IMR-90 (cell line): ENCODE measurements around the gene EDN2. TPM values are rescaled to one million over a fixed set of nuclear protein-coding genes. Genes with fewer than 3 reads are reported as not detected.

Source experiments
- ATAC-seq: fragments of 200-7000 bp; cut with Tn5 transposase; 2 replicates; pipeline ENCODE4 v1.9.1; 2020; ENCODE audit warnings: low read depth, mild to moderate bottlenecking, moderate library complexity
- BruUV-seq: library from RNA; stranded (reverse); fragments of 400-500 nt; replicated peaks from 2 replicates; lab custom pipeline; 2021; lab: Mats Ljungman, UMichigan
- CTCF ChIA-PET: fragments of 300-600 bp; formaldehyde crosslinking; extraction: SDS; loops from one replicate; lab custom pipeline; 2021; ENCODE audit warnings: antibody characterized with exemption; lab: Yijun Ruan, JAX
- POLR2A ChIA-PET: fragments of 300-600 bp; sonication (Branson Sonifier 250); formaldehyde crosslinking; loops from one replicate; lab custom pipeline; 2022; ENCODE audit warnings: antibody characterized with exemption; ENCODE audit not compliant: unreplicated experiment; lab: Charles Lee
- DNase-seq: peaks from one replicate; pipeline ENCODE4 v3.0.0; 2013
- H2AFZ ChIP-seq: replicated peaks from 2 replicates; pipeline ENCODE3; 2013; ENCODE audit warnings: low read length, mild to moderate bottlenecking; ENCODE audit not compliant: poor library complexity
- H2AK5ac ChIP-seq: 2 replicates; pipeline ENCODE4 v1.6.1; 2013; ENCODE audit warnings: low read depth, low read length, inconsistent platforms
- H2AK9ac ChIP-seq: replicated peaks from 2 replicates; pipeline ENCODE3; 2013; ENCODE audit warnings: mild to moderate bottlenecking, low read depth, low read length, moderate library complexity; ENCODE audit not compliant: poor library complexity
- H2BK120ac ChIP-seq: 2 replicates; pipeline ENCODE4 v1.6.1; 2013; ENCODE audit warnings: low read depth, low read length, inconsistent platforms
- H2BK15ac ChIP-seq: 3 replicates; pipeline ENCODE4 v1.6.1; 2013; ENCODE audit warnings: low read depth, low read length, inconsistent platforms
- H2BK20ac ChIP-seq: 2 replicates; pipeline ENCODE4 v1.6.1; 2013; ENCODE audit warnings: low read depth, mild to moderate bottlenecking, inconsistent platforms, low read length, moderate library complexity
- H2BK5ac ChIP-seq: 2 replicates; pipeline ENCODE4 v1.6.1; 2013; ENCODE audit warnings: mild to moderate bottlenecking, low read depth, low read length, inconsistent platforms; ENCODE audit not compliant: poor library complexity, severe bottlenecking
- H3K14ac ChIP-seq: replicated peaks from 2 replicates; pipeline ENCODE4 v1.6.1; 2013; ENCODE audit warnings: low read depth, low read length, inconsistent platforms
- H3K18ac ChIP-seq: 2 replicates; pipeline ENCODE4 v1.6.1; 2013; ENCODE audit warnings: low read depth, low read length, control low read depth
- H3K23ac ChIP-seq: 2 replicates; pipeline ENCODE4 v1.6.1; 2013; ENCODE audit warnings: low read depth, low read length, inconsistent platforms
- H3K27ac ChIP-seq: 2 replicates; pipeline ENCODE4 v1.5.1; 2013; ENCODE audit warnings: mild to moderate bottlenecking, control low read depth, low read length; ENCODE audit not compliant: insufficient read depth
- H3K27me3 ChIP-seq: 2 replicates; pipeline ENCODE4 v1.6.1; 2013; ENCODE audit warnings: low read length; ENCODE audit not compliant: control insufficient read depth, insufficient read depth
- H3K36me3 ChIP-seq: 2 replicates; pipeline ENCODE4 v1.6.1; 2013; ENCODE audit warnings: low read length, mixed read lengths; ENCODE audit not compliant: control insufficient read depth, insufficient read depth
- H3K4ac ChIP-seq: 2 replicates; pipeline ENCODE4 v1.6.1; 2013; ENCODE audit warnings: low read depth, low read length, inconsistent platforms
- H3K4me1 ChIP-seq: 2 replicates; pipeline ENCODE4 v1.6.1; 2013; ENCODE audit warnings: low read length, mixed read lengths; ENCODE audit not compliant: control insufficient read depth, insufficient read depth
- H3K4me2 ChIP-seq: 2 replicates; pipeline ENCODE4 v1.6.1; 2013; ENCODE audit warnings: low read depth, mild to moderate bottlenecking, control low read depth, low read length, moderate library complexity
- H3K4me3 ChIP-seq: 2 replicates; pipeline ENCODE4 v1.5.1; 2013; ENCODE audit warnings: low read depth, mild to moderate bottlenecking, control low read depth, low read length, moderate library complexity; ENCODE audit not compliant: insufficient read depth
- H3K56ac ChIP-seq: 2 replicates; pipeline ENCODE4 v1.6.1; 2013; ENCODE audit warnings: low read length, inconsistent platforms; ENCODE audit not compliant: insufficient read depth; ENCODE audit errors: extremely low read depth
- H3K79me1 ChIP-seq, 2 experiments: 2 replicates each; pipeline ENCODE4 v1.6.1; 2013; ENCODE audit warnings: low read length in 2 of 2, inconsistent platforms in 1 of 2, low read depth in 1 of 2
- H3K9ac ChIP-seq: 2 replicates; pipeline ENCODE4 v1.6.1; 2013; ENCODE audit warnings: low read depth, low read length, control low read depth
- H3K9me1 ChIP-seq: 2 replicates; pipeline ENCODE4 v1.6.1; 2013; ENCODE audit warnings: low read length, inconsistent platforms; ENCODE audit not compliant: insufficient read depth
- H3K9me3 ChIP-seq: 2 replicates; pipeline ENCODE4 v1.6.1; 2013; ENCODE audit warnings: low read length; ENCODE audit not compliant: control insufficient read depth, insufficient read depth
- H4K20me1 ChIP-seq: 2 replicates; pipeline ENCODE4 v1.6.1; 2013; ENCODE audit warnings: low read length, inconsistent platforms; ENCODE audit not compliant: insufficient read depth
- H4K5ac ChIP-seq: 2 replicates; pipeline ENCODE4 v1.6.1; 2013; ENCODE audit warnings: mild to moderate bottlenecking, low read depth, low read length, control low read depth
- H4K8ac ChIP-seq, 2 experiments: 2 replicates each; pipeline ENCODE4 v1.6.1; 2013; ENCODE audit warnings: low read depth in 2 of 2, low read length in 2 of 2, control low read depth in 1 of 2, inconsistent platforms in 1 of 2
- H4K91ac ChIP-seq: 2 replicates; pipeline ENCODE4 v1.6.1; 2013; ENCODE audit warnings: low read depth, low read length, inconsistent platforms; ENCODE audit not compliant: insufficient read depth
- CEBPB ChIP-seq: IDR thresholded peaks from 2 replicates; pipeline ENCODE4 v1.6.1; 2012; ENCODE audit warnings: low read depth, low read length, improper control_type of control experiment
- RCOR1 ChIP-seq: IDR thresholded peaks from 2 replicates; pipeline ENCODE4 v1.6.1; 2012; ENCODE audit warnings: mild to moderate bottlenecking, low read length, improper control_type of control experiment; ENCODE audit not compliant: insufficient replicate concordance
- WGBS, 2 experiments: methylation state at CpG; one replicate each; pipeline versions ENCODE4 v1.1.5 to v1.1.7; 2013; ENCODE audit warnings: missing lambda C conversion rate in 2 of 2; ENCODE audit not compliant: insufficient read length in 1 of 2; ENCODE audit errors: extremely low coverage in 2 of 2; 5-methylcytosine and 5-hydroxymethylcytosine counted together
- dilution Hi-C: fragments of 300-500 bp; cut with HindIII; formaldehyde crosslinking; loops from one replicate; pipeline ENCODE4 v1.14.3; 2018; ENCODE audit warnings: low sequenced_read_pairs; ENCODE audit not compliant: unreplicated experiment
- in situ Hi-C: fragments of 300-500 bp; cut with MboI; formaldehyde crosslinking; loops from 3 replicates; pipeline ENCODE4 v1.14.3; 2019; ENCODE audit warnings: low sequenced_read_pairs, inconsistent platforms, mixed read lengths
- intact Hi-C: fragments of 100-400 bp; cut with micrococcal nuclease; formaldehyde crosslinking; loops from 2 replicates; pipeline ENCODE4 v1.10.0; 2022
- polyA plus RNA-seq, 3 experiments: library from polyadenylated mRNA; depleted of rRNA; stranded (reverse); fragments of >200 nt; gene quantifications; 2 replicates each; pipeline ENCODE4 v1.2.3, GENCODE V29; 2012; ENCODE audit warnings: low replicate concordance in 1 of 3
- total RNA-seq: library from RNA; depleted of rRNA; stranded (reverse); fragments of >200 nt; gene quantifications from 2 replicates; pipeline ENCODE4 v1.2.3, GENCODE V29; 2012
- TF ChIP-seq, protein P1 (sequence below): conservative IDR thresholded peaks from 2 replicates; pipeline ENCODE4 v1.5.1; 2012; ENCODE audit warnings: mild to moderate bottlenecking, low read depth, low read length, improper control_type of control experiment

The EDN2 gene
- total and polyA plus RNA-seq, 2 of the 4 experiments (the other 2 are of a cell fraction) = 0.27 TPM; not detected in 1

DNA sequence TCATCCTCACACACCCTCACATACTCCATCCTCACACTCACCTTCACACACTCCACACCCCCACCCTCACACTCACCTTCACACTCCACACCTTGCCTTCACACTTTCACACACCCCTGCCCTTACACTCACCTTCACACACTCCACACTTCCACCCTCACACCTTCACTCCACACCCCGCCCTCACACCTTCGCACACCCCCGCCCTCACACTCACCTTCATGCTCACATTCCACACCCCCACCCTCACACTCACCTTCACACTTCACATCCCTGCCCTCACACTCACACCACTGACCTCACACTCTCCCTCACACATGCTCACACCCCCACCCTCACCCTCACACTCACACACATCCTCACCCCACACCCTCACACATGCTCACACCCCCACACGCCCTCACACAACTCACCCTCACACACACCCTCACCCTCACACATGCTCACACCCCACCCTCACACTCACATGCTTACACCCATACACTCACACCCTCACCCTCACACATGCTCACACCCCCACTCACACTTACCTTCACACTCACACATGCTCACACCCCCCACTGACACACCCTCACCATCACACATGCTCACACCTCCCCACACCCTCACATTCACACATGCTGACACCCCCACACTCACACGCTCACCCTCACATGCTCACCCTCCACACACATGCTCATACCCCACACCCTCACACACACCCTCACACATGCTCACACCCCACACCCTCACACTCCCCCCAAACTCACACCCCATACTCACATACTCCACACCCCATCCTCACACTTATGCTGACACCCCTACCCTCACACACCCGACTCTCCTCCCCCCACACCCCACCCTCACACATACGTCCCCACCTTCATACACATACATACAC is 44.5 kb upstream of the EDN2 start:
- Histone ChIP-seq H4K5ac (no peak overlapping the region), H3K4me3 (no peak overlapping the region), H3K36me3 (no peaks in the 10 kb centered on the region), H2BK5ac (peak overlapping the region; percentile 19), H2BK120ac (no peak overlapping the region), H3K14ac (no peak overlapping the region), H4K91ac (no peak overlapping the region), H4K20me1 (no peaks in the 10 kb centered on the region), H2BK20ac (no peak overlapping the region), H2BK15ac (no peak overlapping the region), H3K23ac (no peak overlapping the region), H3K9ac (no peak overlapping the region), H4K8ac (no peak overlapping the region), H2AK9ac (no peak overlapping the region), H3K79me1 (no peaks in the 10 kb centered on the region), H3K56ac (no peak overlapping the region), H3K27me3 (no peaks in the 10 kb centered on the region; the same call in 1 of the 2 replicates), H3K9me3 (no peaks in the 10 kb centered on the region), H2AK5ac (peak overlapping the region; percentile 39; the same call in 1 of the 2 replicates), H3K4me1 (no peaks in the 10 kb centered on the region), H3K27ac (no peak overlapping the region), H3K4me2 (no peak overlapping the region), H2AFZ (no peak overlapping the region), H3K18ac (no peak overlapping the region), H3K4ac (no peak overlapping the region), H3K9me1 (0 out of 2 replicates have a peak, but pooled peaks cover 6% of the 10 kb centered on the region)
- TF ChIP-seq, protein P1, sequence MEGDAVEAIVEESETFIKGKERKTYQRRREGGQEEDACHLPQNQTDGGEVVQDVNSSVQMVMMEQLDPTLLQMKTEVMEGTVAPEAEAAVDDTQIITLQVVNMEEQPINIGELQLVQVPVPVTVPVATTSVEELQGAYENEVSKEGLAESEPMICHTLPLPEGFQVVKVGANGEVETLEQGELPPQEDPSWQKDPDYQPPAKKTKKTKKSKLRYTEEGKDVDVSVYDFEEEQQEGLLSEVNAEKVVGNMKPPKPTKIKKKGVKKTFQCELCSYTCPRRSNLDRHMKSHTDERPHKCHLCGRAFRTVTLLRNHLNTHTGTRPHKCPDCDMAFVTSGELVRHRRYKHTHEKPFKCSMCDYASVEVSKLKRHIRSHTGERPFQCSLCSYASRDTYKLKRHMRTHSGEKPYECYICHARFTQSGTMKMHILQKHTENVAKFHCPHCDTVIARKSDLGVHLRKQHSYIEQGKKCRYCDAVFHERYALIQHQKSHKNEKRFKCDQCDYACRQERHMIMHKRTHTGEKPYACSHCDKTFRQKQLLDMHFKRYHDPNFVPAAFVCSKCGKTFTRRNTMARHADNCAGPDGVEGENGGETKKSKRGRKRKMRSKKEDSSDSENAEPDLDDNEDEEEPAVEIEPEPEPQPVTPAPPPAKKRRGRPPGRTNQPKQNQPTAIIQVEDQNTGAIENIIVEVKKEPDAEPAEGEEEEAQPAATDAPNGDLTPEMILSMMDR = no peak
- no peak for TF ChIP-seq RCOR1
- TF ChIP-seq CEBPB = no peak
- intact Hi-C loops (no loop called here), dilution Hi-C loops (no loop called here), in situ Hi-C loops (no loop called here)
- DNase-seq = no peak
- BruUV-seq = no TSS peak
- WGBS, 2 experiments = 73 to 92% methylated on average over 4 to 5 of the region's 7 CpGs
- CTCF ChIA-PET = no interaction called here
- POLR2A ChIA-PET = no interaction called here
- no peak for ATAC-seq
